ENCODE results near the gene CAT.

- TF ChIP-seq EZH2phosphoT487 (IDR thresholded peaks at IDR 0.05; ENCODE audit: insufficient read depth, low read depth) (no peak), EZH2 (IDR thresholded peaks at IDR 0.05; ENCODE audit: insufficient read depth, poor library complexity, severe bottlenecking) (no peak)
These were observed 9.7 kb downstream of the CAT start for GRCh38 chr11:34448223-34448994.

Data from GM23248 (cell line).